GM20431 (cell line): ENCODE data around the gene CLPTM1L.

ENCODE experiments used
- in situ Hi-C: fragments of 300-500 bp; cut with MseI, MboI; formaldehyde crosslinking; loops from one replicate; pipeline ENCODE4 v1.15.0; 2020; ENCODE audit warnings: low sequenced_read_pairs; ENCODE audit not compliant: unreplicated experiment

CLPTM1L gene

GRCh38 chr5:1317921-1318565, 26.9 kb downstream of the CLPTM1L start:
- in situ Hi-C loops, result no loop called here

- in situ Hi-C loops, result no loop called here
Observed at GRCh38 chr5:1316588-1317340, 28.1 kb downstream of the CLPTM1L start.

- in situ Hi-C loops, result no loop called here
Observed at GRCh38 chr5:1315709-1316587, 29.0 kb downstream of the CLPTM1L start.

GRCh38 chr5:1315018-1315708, 29.7 kb downstream of the CLPTM1L start:
- in situ Hi-C loops, result no loop called here

GRCh38 chr5:1314564-1314982, 30.3 kb downstream of the CLPTM1L start:
- in situ Hi-C loops, result no loop called here

- in situ Hi-C loops, result no loop called here
Observed at GRCh38 chr5:1312993-1313833, 31.7 kb downstream of the CLPTM1L start.

GRCh38 chr5:1312206-1312605, 32.7 kb downstream of the CLPTM1L start:
- in situ Hi-C loops, result no loop called here

- in situ Hi-C loops, result no loop called here
Observed at GRCh38 chr5:1311439-1312055, 33.4 kb downstream of the CLPTM1L start.

- in situ Hi-C loops, result no loop called here
Observed at GRCh38 chr5:1310118-1310517, 34.8 kb downstream of the CLPTM1L start.

- in situ Hi-C loops, result no loop called here
Observed at GRCh38 chr5:1304033-1304432, 40.9 kb downstream of the CLPTM1L start.

GRCh38 chr5:1302258-1302657, 42.6 kb downstream of the CLPTM1L start:
- in situ Hi-C loops, result no loop called here

GRCh38 chr5:1300581-1301083, 44.3 kb downstream of the CLPTM1L start:
- in situ Hi-C loops, result no loop called here

GRCh38 chr5:1299961-1300360, 44.9 kb downstream of the CLPTM1L start:
- in situ Hi-C loops, result no loop called here

GRCh38 chr5:1299511-1299850, 45.4 kb downstream of the CLPTM1L start:
- in situ Hi-C loops, result no loop called here

GRCh38 chr5:1298723-1299510, 46.0 kb downstream of the CLPTM1L start:
- in situ Hi-C loops, result no loop called here

- in situ Hi-C loops, result no loop called here
Observed at GRCh38 chr5:1298067-1298551, 46.8 kb downstream of the CLPTM1L start.

GRCh38 chr5:1297243-1297642, 47.7 kb downstream of the CLPTM1L start:
- in situ Hi-C loops, result no loop called here

GRCh38 chr5:1295650-1296037, 49.3 kb downstream of the CLPTM1L start:
- in situ Hi-C loops, result no loop called here
